ENCODE measurements around the gene C11orf91.
"Not testable (repeated sequence)": the region's sequence is repeated elsewhere in the genome, so short reads cannot be mapped to it uniquely, and the experiment has no call there.

The C11orf91 gene

GRCh38 chr11:33709466-33709865 is 8.8 kb upstream of the C11orf91 start:
- no peak for DNase-seq (ENCODE audit: extremely low read depth, low read depth)
- no peak for TF ChIP-seq CTCF (IDR thresholded peaks at IDR 0.05; ENCODE audit: low read depth, low read length)

GRCh38 chr11:33708985-33709384 is 8.4 kb upstream of the C11orf91 start:
- DNase-seq (ENCODE audit: extremely low read depth, low read depth): no peak
- TF ChIP-seq CTCF (IDR thresholded peaks at IDR 0.05; ENCODE audit: low read depth, low read length): no peak

GRCh38 chr11:33707831-33708230 is 7.2 kb upstream of the C11orf91 start:
- DNase-seq (ENCODE audit: extremely low read depth, low read depth): not testable (repeated sequence)

GRCh38 chr11:33706966-33707365 is 6.3 kb upstream of the C11orf91 start:
- TF ChIP-seq CTCF (IDR thresholded peaks at IDR 0.05; ENCODE audit: low read depth, low read length): no peak
- DNase-seq (ENCODE audit: extremely low read depth, low read depth): no peak

GRCh38 chr11:33706546-33706945 is 5.9 kb upstream of the C11orf91 start:
- DNase-seq (ENCODE audit: extremely low read depth, low read depth): no peak

GRCh38 chr11:33704240-33705002 is 3.8 kb upstream of the C11orf91 start:
- no peak for TF ChIP-seq CTCF (IDR thresholded peaks at IDR 0.05; ENCODE audit: low read depth, low read length)
- no peak for DNase-seq (ENCODE audit: extremely low read depth, low read depth)

More at GRCh38 chr11:33706546-33706945, 5.9 kb upstream of the C11orf91 start:
- TF ChIP-seq CTCF (IDR thresholded peaks at IDR 0.05; ENCODE audit: low read depth, low read length): no peak

- no peak for TF ChIP-seq CTCF (IDR thresholded peaks at IDR 0.05; ENCODE audit: low read depth, low read length)
- DNase-seq (ENCODE audit: extremely low read depth, low read depth): no peak
Measured at GRCh38 chr11:33703788-33704187, 3.2 kb upstream of the C11orf91 start.

- no peak for DNase-seq (ENCODE audit: extremely low read depth, low read depth)
- no peak for TF ChIP-seq CTCF (IDR thresholded peaks at IDR 0.05; ENCODE audit: low read depth, low read length)
Measured at GRCh38 chr11:33703234-33703633, 2.6 kb upstream of the C11orf91 start.

All from AG09319 (cell line).